Endothelial cell (in vitro differentiated cells): ENCODE data around the gene LMX1A. TPM values are rescaled to one million over a fixed set of nuclear protein-coding genes. Genes with fewer than 3 reads are reported as not detected.

Experiments used
- DNase-seq: peaks from one replicate; pipeline ENCODE4 v3.0.0; 2021; ENCODE audit warnings: low spot score
- H3K27ac Mint-ChIP-seq: one replicate; pipeline ENCODE4 v1.8.0; 2021; ENCODE audit warnings: mixed read lengths, inconsistent platforms; ENCODE audit not compliant: unreplicated experiment
- H3K27me3 Mint-ChIP-seq: one replicate; pipeline ENCODE4 v1.8.0; 2021; ENCODE audit warnings: mild to moderate bottlenecking, moderate library complexity, mixed read lengths, inconsistent platforms; ENCODE audit not compliant: unreplicated experiment
- H3K36me3 Mint-ChIP-seq: one replicate; pipeline ENCODE4 v1.8.0; 2021; ENCODE audit warnings: mild to moderate bottlenecking, low read depth, mixed read lengths, inconsistent platforms; ENCODE audit not compliant: unreplicated experiment
- H3K4me1 Mint-ChIP-seq: one replicate; pipeline ENCODE4 v1.8.0; 2021; ENCODE audit warnings: mild to moderate bottlenecking, mixed read lengths, inconsistent platforms; ENCODE audit not compliant: unreplicated experiment
- H3K4me3 Mint-ChIP-seq: one replicate; pipeline ENCODE4 v1.8.0; 2021; ENCODE audit warnings: mild to moderate bottlenecking, mixed read lengths, inconsistent platforms; ENCODE audit not compliant: unreplicated experiment
- H3K9me3 Mint-ChIP-seq: one replicate; pipeline ENCODE4 v1.8.0; 2021; ENCODE audit warnings: mixed read lengths, inconsistent platforms; ENCODE audit not compliant: unreplicated experiment
- CTCF ChIP-seq: fragments of 200-600 bp; sonication (generic); IDR thresholded peaks from one replicate; pipeline ENCODE4 v1.5.0; 2021; ENCODE audit warnings: antibody characterized with exemption; ENCODE audit not compliant: unreplicated experiment
- total RNA-seq: library from RNA; stranded (reverse); fragmentation: NEBNext Ultra II Directional; extraction: Animal tissue kit (Norgen Biotek cat#: 25700); gene quantifications from one replicate; pipeline ENCODE4 v1.2.1, GENCODE V29; 2021; ENCODE audit not compliant: unreplicated experiment

Gene LMX1A
- total RNA-seq, 1 donor from 2014 or later, result not detected

- TF ChIP-seq CTCF, result no peak
- Mint-ChIP-seq H3K9me3 (no peaks in the 10 kb centered on the region), H3K36me3 (no peaks in the 10 kb centered on the region), H3K27me3 (peaks cover 4% of the 10 kb centered on the region), H3K4me1 (no peaks in the 10 kb centered on the region), H3K4me3 (no peak overlapping the region), H3K27ac (no peak overlapping the region)
- DNase-seq, result no peak
These were observed 14.3 kb downstream of the LMX1A start for GRCh38 chr1:165342168-165342567.

GRCh38 chr1:165339164-165339563 lies 17.4 kb downstream of the LMX1A start:
- H3K9me3 Mint-ChIP-seq, result no peaks in the 10 kb centered on the region
- no peak overlapping the region for H3K4me3 Mint-ChIP-seq
- no peaks in the 10 kb centered on the region for H3K4me1 Mint-ChIP-seq
- H3K27me3 Mint-ChIP-seq, result peaks cover 4% of the 10 kb centered on the region
- H3K36me3 Mint-ChIP-seq, result no peaks in the 10 kb centered on the region
- DNase-seq, result no peak
- TF ChIP-seq CTCF, result no peak
- no peak overlapping the region for H3K27ac Mint-ChIP-seq

GRCh38 chr1:165330483-165330882 lies 26.0 kb downstream of the LMX1A start:
- no peaks in the 10 kb centered on the region for H3K36me3 Mint-ChIP-seq
- H3K27ac Mint-ChIP-seq, result no peak overlapping the region
- DNase-seq, result no peak
- H3K4me3 Mint-ChIP-seq, result no peak overlapping the region
- H3K4me1 Mint-ChIP-seq, result peaks cover 27% of the 10 kb centered on the region
- no peak for TF ChIP-seq CTCF
- peaks cover 4% of the 10 kb centered on the region for H3K27me3 Mint-ChIP-seq
- H3K9me3 Mint-ChIP-seq, result no peaks in the 10 kb centered on the region

GRCh38 chr1:165329104-165329503 lies 27.4 kb downstream of the LMX1A start:
- DNase-seq, result no peak
- no peak for TF ChIP-seq CTCF
- no peaks in the 10 kb centered on the region for H3K36me3 Mint-ChIP-seq
- H3K4me3 Mint-ChIP-seq, result no peak overlapping the region
- peaks cover 29% of the 10 kb centered on the region for H3K4me1 Mint-ChIP-seq
- H3K9me3 Mint-ChIP-seq, result no peaks in the 10 kb centered on the region
- peaks cover 4% of the 10 kb centered on the region for H3K27me3 Mint-ChIP-seq
- H3K27ac Mint-ChIP-seq, result no peak overlapping the region

GRCh38 chr1:165328136-165328535 lies 28.4 kb downstream of the LMX1A start:
- H3K4me1 Mint-ChIP-seq, result peaks cover 29% of the 10 kb centered on the region
- peaks cover 4% of the 10 kb centered on the region for H3K27me3 Mint-ChIP-seq
- H3K36me3 Mint-ChIP-seq, result no peaks in the 10 kb centered on the region
- no peak overlapping the region for H3K4me3 Mint-ChIP-seq
- no peaks in the 10 kb centered on the region for H3K9me3 Mint-ChIP-seq
- H3K27ac Mint-ChIP-seq, result no peak overlapping the region
- TF ChIP-seq CTCF, result no peak
- DNase-seq, result no peak
